Astrocyte (in vitro differentiated cells and primary cell): ENCODE data around the gene ERVW-1. TPM values are rescaled to one million over a fixed set of nuclear protein-coding genes. Genes with fewer than 3 reads are reported as not detected.

ENCODE experiments used
- DNase-seq: peaks from one replicate; pipeline ENCODE4 v3.0.0-alpha.2; 2010; ENCODE audit warnings: low read depth
- FAIRE-seq: peaks from 2 replicates; lab custom pipeline; 2011; peaks lifted over from hg19 to GRCh38; lab: Jason Lieb, UNC
- H2AFZ ChIP-seq: 2 replicates; pipeline ENCODE4 v1.6.0; 2012; ENCODE audit warnings: low read depth, low read length, inconsistent platforms
- H3K27ac ChIP-seq: 2 replicates; pipeline ENCODE4 v1.5.1; 2011; ENCODE audit warnings: low read depth, low read length, inconsistent platforms
- H3K27me3 ChIP-seq: 2 replicates; pipeline ENCODE4 v1.6.0; 2011; ENCODE audit warnings: low read length, inconsistent platforms; ENCODE audit not compliant: insufficient read depth
- H3K36me3 ChIP-seq: 2 replicates; pipeline ENCODE4 v1.5.1; 2011; ENCODE audit warnings: low read length, inconsistent platforms; ENCODE audit not compliant: insufficient read depth
- H3K4me1 ChIP-seq: 2 replicates; pipeline ENCODE4 v1.5.1; 2011; ENCODE audit warnings: low read length, inconsistent platforms; ENCODE audit not compliant: insufficient read depth
- H3K4me2 ChIP-seq: 2 replicates; pipeline ENCODE4 v1.6.0; 2012; ENCODE audit warnings: low read length, inconsistent platforms
- H3K4me3 ChIP-seq: 2 replicates; pipeline ENCODE4 v1.5.1; 2011; ENCODE audit warnings: low read depth, mild to moderate bottlenecking, low read length, inconsistent platforms; ENCODE audit not compliant: insufficient read depth
- H3K79me2 ChIP-seq: 2 replicates; pipeline ENCODE4 v1.6.0; 2012; ENCODE audit warnings: mild to moderate bottlenecking, low read length, inconsistent platforms; ENCODE audit not compliant: insufficient read depth
- H3K9ac ChIP-seq: 2 replicates; pipeline ENCODE4 v1.6.0; 2012; ENCODE audit warnings: mild to moderate bottlenecking, low read length, inconsistent platforms
- H3K9me3 ChIP-seq: 2 replicates; pipeline ENCODE4 v1.5.1; 2012; ENCODE audit warnings: low read depth, mild to moderate bottlenecking, low read length, inconsistent platforms; ENCODE audit not compliant: insufficient read depth
- H4K20me1 ChIP-seq: 2 replicates; pipeline ENCODE4 v1.6.0; 2012; ENCODE audit warnings: low read length, inconsistent platforms; ENCODE audit not compliant: insufficient read depth
- H3K27ac Mint-ChIP-seq: one replicate; pipeline ENCODE4 v1.8.0; 2021; ENCODE audit warnings: mild to moderate bottlenecking, mixed read lengths; ENCODE audit not compliant: unreplicated experiment
- H3K27me3 Mint-ChIP-seq: one replicate; pipeline ENCODE4 v1.8.0; 2021; ENCODE audit warnings: low read depth, mixed read lengths; ENCODE audit not compliant: unreplicated experiment
- H3K36me3 Mint-ChIP-seq: one replicate; pipeline ENCODE4 v1.8.0; 2021; ENCODE audit warnings: low read depth, mixed read lengths; ENCODE audit not compliant: unreplicated experiment
- H3K4me1 Mint-ChIP-seq: one replicate; pipeline ENCODE4 v1.8.0; 2021; ENCODE audit warnings: low read depth, mixed read lengths; ENCODE audit not compliant: unreplicated experiment
- H3K4me3 Mint-ChIP-seq: one replicate; pipeline ENCODE4 v1.8.0; 2021; ENCODE audit warnings: mild to moderate bottlenecking, moderate library complexity, mixed read lengths; ENCODE audit not compliant: unreplicated experiment
- H3K9me3 Mint-ChIP-seq: one replicate; pipeline ENCODE4 v1.8.0; 2021; ENCODE audit warnings: mild to moderate bottlenecking, mixed read lengths; ENCODE audit not compliant: unreplicated experiment
- EZH2 ChIP-seq: IDR thresholded peaks from 2 replicates; pipeline ENCODE4 v1.6.1; 2012; ENCODE audit warnings: mild to moderate bottlenecking, low read length, inconsistent platforms; ENCODE audit not compliant: insufficient read depth
- total RNA-seq: library from RNA; stranded (reverse); gene quantifications from 2 replicates; pipeline ENCODE4 v1.2.1, GENCODE V29; 2021
- TF ChIP-seq, protein P1 (sequence below): IDR thresholded peaks from 2 replicates; pipeline ENCODE4 v1.5.1; 2011; ENCODE audit warnings: low read depth, mild to moderate bottlenecking, inconsistent platforms, low read length, moderate library complexity; ENCODE audit not compliant: insufficient read depth

Gene ERVW-1
- total RNA-seq, 1 donor from 2014 or later, result not detected

DNA sequence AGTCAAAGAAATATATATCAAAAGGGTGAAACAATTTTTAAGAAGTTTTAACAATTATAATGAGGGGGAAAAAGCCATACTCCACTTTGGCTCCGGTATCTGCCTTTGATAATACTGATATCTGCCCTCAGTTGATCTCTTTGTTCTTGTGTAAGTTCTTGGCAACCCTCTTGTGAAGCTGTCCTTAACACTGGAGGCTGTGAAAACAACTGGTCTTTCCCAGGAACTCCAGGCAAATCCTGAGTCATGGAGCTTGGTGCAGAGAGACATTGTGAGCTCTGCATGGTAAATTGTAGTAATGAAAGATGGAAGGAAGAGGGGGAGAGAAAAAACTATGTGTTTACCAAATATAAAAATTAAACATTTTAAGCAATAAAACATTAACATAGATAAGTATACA, 11.9 kb upstream of the ERVW-1 start:
- no peaks in the 10 kb centered on the region for H3K79me2 ChIP-seq
- H3K4me3 ChIP-seq, result no peak overlapping the region
- Mint-ChIP-seq H3K9me3 (no peaks in the 10 kb centered on the region), H3K4me3 (no peak overlapping the region), H3K27me3 (no peaks in the 10 kb centered on the region), H3K4me1 (no peaks in the 10 kb centered on the region), H3K27ac (no peak overlapping the region), H3K36me3 (peaks cover 11% of the 10 kb centered on the region)
- FAIRE-seq (no peak), DNase-seq (no peak)
- no peaks in the 10 kb centered on the region for H3K4me1 ChIP-seq
- H2AFZ ChIP-seq, result no peak overlapping the region
- no peaks in the 10 kb centered on the region for H4K20me1 ChIP-seq
- H3K27ac ChIP-seq, result no peak overlapping the region
- no peaks in the 10 kb centered on the region for H3K9me3 ChIP-seq
- H3K9ac ChIP-seq, result no peak overlapping the region
- no peak overlapping the region for H3K4me2 ChIP-seq
- no peaks in the 10 kb centered on the region for H3K27me3 ChIP-seq
- peaks cover 21% of the 10 kb centered on the region for H3K36me3 ChIP-seq
- no peak for TF ChIP-seq EZH2
- TF ChIP-seq, protein P1, sequence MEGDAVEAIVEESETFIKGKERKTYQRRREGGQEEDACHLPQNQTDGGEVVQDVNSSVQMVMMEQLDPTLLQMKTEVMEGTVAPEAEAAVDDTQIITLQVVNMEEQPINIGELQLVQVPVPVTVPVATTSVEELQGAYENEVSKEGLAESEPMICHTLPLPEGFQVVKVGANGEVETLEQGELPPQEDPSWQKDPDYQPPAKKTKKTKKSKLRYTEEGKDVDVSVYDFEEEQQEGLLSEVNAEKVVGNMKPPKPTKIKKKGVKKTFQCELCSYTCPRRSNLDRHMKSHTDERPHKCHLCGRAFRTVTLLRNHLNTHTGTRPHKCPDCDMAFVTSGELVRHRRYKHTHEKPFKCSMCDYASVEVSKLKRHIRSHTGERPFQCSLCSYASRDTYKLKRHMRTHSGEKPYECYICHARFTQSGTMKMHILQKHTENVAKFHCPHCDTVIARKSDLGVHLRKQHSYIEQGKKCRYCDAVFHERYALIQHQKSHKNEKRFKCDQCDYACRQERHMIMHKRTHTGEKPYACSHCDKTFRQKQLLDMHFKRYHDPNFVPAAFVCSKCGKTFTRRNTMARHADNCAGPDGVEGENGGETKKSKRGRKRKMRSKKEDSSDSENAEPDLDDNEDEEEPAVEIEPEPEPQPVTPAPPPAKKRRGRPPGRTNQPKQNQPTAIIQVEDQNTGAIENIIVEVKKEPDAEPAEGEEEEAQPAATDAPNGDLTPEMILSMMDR, result no peak

DNA sequence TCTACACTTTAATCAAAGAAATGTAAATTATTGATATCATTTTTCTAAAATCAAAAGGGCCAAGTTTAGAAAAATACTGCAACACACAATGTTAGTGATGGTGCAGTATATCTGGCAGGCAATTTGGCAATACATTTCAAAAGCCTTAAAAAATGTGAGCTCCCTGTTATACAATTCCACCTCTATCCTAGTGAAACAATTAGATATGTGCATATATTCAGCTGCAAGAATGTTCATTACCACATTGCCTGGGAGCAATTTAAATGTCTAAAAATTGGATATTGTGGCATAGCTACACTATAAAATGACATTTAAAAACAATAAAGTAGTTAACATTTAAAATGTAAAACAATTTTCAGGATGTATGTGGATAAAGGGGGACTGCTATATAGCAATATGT, 10.1 kb upstream of the ERVW-1 start:
- H3K4me3 Mint-ChIP-seq, result no peak overlapping the region
- DNase-seq, result no peak
- peaks cover 11% of the 10 kb centered on the region for H3K36me3 Mint-ChIP-seq

DNA sequence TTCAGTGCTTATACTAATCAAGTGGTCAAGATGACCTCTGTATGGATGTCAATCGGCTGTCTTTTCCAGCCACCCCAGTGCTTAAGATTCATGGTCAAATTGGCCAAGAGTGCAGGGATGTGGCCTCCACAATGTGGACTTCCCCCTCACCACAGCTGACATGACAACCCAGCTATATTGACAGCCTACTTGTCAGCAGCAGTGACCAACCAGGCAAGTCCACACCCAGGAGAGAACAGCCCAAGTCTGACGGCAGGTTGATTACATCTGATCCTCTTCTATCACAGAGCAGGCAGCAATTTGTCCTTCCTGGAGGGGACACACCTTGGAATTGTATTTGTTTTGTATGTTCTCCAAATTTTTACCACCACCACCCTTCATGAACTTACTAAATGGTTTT, 8.2 kb upstream of the ERVW-1 start:
- H3K4me3 Mint-ChIP-seq, result no peak overlapping the region
- H3K79me2 ChIP-seq, result no peaks in the 10 kb centered on the region
- H3K9me3 Mint-ChIP-seq, result no peaks in the 10 kb centered on the region
- peaks cover 10% of the 10 kb centered on the region for H3K36me3 ChIP-seq
- peaks cover 7% of the 10 kb centered on the region for H3K36me3 Mint-ChIP-seq
- no peaks in the 10 kb centered on the region for H3K27me3 ChIP-seq
- H2AFZ ChIP-seq, result no peak overlapping the region
- H3K9ac ChIP-seq, result no peak overlapping the region
- TF ChIP-seq, protein P1, result no peak
- TF ChIP-seq EZH2, result no peak
- DNase-seq, result no peak
- H4K20me1 ChIP-seq, result no peaks in the 10 kb centered on the region
- H3K27ac ChIP-seq, result no peak overlapping the region
- no peak overlapping the region for H3K4me3 ChIP-seq
- no peaks in the 10 kb centered on the region for H3K27me3 Mint-ChIP-seq
- H3K4me2 ChIP-seq, result no peak overlapping the region
- no peaks in the 10 kb centered on the region for H3K4me1 ChIP-seq
- no peaks in the 10 kb centered on the region for H3K9me3 ChIP-seq
- no peak overlapping the region for H3K27ac Mint-ChIP-seq
- no peaks in the 10 kb centered on the region for H3K4me1 Mint-ChIP-seq
- no peak for FAIRE-seq

More for the DNA sequence above, 10.1 kb upstream of the ERVW-1 start:
- Histone ChIP-seq H3K36me3 (peaks cover 17% of the 10 kb centered on the region), H3K27ac (no peak overlapping the region), H3K27me3 (no peaks in the 10 kb centered on the region), H3K4me1 (no peaks in the 10 kb centered on the region), H3K4me3 (no peak overlapping the region), H3K9ac (no peak overlapping the region), H2AFZ (no peak overlapping the region), H3K9me3 (no peaks in the 10 kb centered on the region), H3K79me2 (no peaks in the 10 kb centered on the region), H4K20me1 (no peaks in the 10 kb centered on the region), H3K4me2 (no peak overlapping the region)
- no peak for FAIRE-seq
- no peaks in the 10 kb centered on the region for H3K4me1 Mint-ChIP-seq
- H3K27me3 Mint-ChIP-seq, result no peaks in the 10 kb centered on the region
- TF ChIP-seq, protein P1, result no peak
- TF ChIP-seq EZH2, result no peak
- no peak overlapping the region for H3K27ac Mint-ChIP-seq
- no peaks in the 10 kb centered on the region for H3K9me3 Mint-ChIP-seq
